Neuron (in vitro differentiated cells): Measurements from ENCODE around the gene MCTP2.

Experiments used
- H2AFZ ChIP-seq: one replicate; pipeline ENCODE4 v1.6.1; 2013; ENCODE audit warnings: low read depth, mild to moderate bottlenecking, inconsistent platforms, low read length, moderate library complexity
- H3K27me3 ChIP-seq: one replicate; pipeline ENCODE4 v1.6.1; 2013; ENCODE audit warnings: low read length; ENCODE audit not compliant: insufficient read depth
- H3K36me3 ChIP-seq: one replicate; pipeline ENCODE4 v1.6.1; 2013; ENCODE audit warnings: low read length; ENCODE audit not compliant: insufficient read depth
- H3K4me1 ChIP-seq: one replicate; pipeline ENCODE4 v1.6.1; 2013; ENCODE audit warnings: low read length; ENCODE audit not compliant: insufficient read depth
- H3K4me3 ChIP-seq: 2 replicates; pipeline ENCODE4 v1.5.1; 2013; ENCODE audit warnings: mild to moderate bottlenecking, low read length, moderate library complexity
- H3K9me3 ChIP-seq: one replicate; pipeline ENCODE4 v1.6.1; 2013; ENCODE audit warnings: low read length

MCTP2 gene

GRCh38 chr15:94416820-94417219, 185.5 kb downstream of the MCTP2 start:
- no peak overlapping the region for H2AFZ ChIP-seq
- H3K36me3 ChIP-seq: no peaks in the 10 kb centered on the region
- H3K27me3 ChIP-seq: no peaks in the 10 kb centered on the region

GRCh38 chr15:94417501-94418293, 186.3 kb downstream of the MCTP2 start:
- H3K4me3 ChIP-seq: no peak overlapping the region
- no peaks in the 10 kb centered on the region for H3K36me3 ChIP-seq
- no peak overlapping the region for H2AFZ ChIP-seq
- H3K4me1 ChIP-seq: peaks cover 10% of the 10 kb centered on the region
- no peaks in the 10 kb centered on the region for H3K9me3 ChIP-seq
- no peaks in the 10 kb centered on the region for H3K27me3 ChIP-seq

More at GRCh38 chr15:94416820-94417219, 185.5 kb downstream of the MCTP2 start:
- H3K4me1 ChIP-seq: peaks cover 13% of the 10 kb centered on the region
- H3K4me3 ChIP-seq: no peak overlapping the region
- H3K9me3 ChIP-seq: no peaks in the 10 kb centered on the region

GRCh38 chr15:94421706-94422105, 190.3 kb downstream of the MCTP2 start:
- no peaks in the 10 kb centered on the region for H3K4me1 ChIP-seq
- H3K4me3 ChIP-seq: no peak overlapping the region
- no peaks in the 10 kb centered on the region for H3K9me3 ChIP-seq
- no peaks in the 10 kb centered on the region for H3K27me3 ChIP-seq
- H2AFZ ChIP-seq: no peak overlapping the region
- H3K36me3 ChIP-seq: no peaks in the 10 kb centered on the region

- Histone ChIP-seq H3K27me3 (no peaks in the 10 kb centered on the region), H3K9me3 (no peaks in the 10 kb centered on the region), H2AFZ (no peak overlapping the region), H3K4me3 (no peak overlapping the region), H3K4me1 (no peaks in the 10 kb centered on the region), H3K36me3 (no peaks in the 10 kb centered on the region)
Observed at GRCh38 chr15:94432279-94432678, 200.9 kb downstream of the MCTP2 start.

- H2AFZ ChIP-seq: no peak overlapping the region
- H3K36me3 ChIP-seq: no peaks in the 10 kb centered on the region
- H3K4me3 ChIP-seq: no peak overlapping the region
- peaks cover 14% of the 10 kb centered on the region for H3K4me1 ChIP-seq
- no peaks in the 10 kb centered on the region for H3K9me3 ChIP-seq
- no peaks in the 10 kb centered on the region for H3K27me3 ChIP-seq
Observed at GRCh38 chr15:94439158-94439557, 207.8 kb downstream of the MCTP2 start.

- H3K4me3 ChIP-seq: no peak overlapping the region
Observed at GRCh38 chr15:94441760-94442159, 210.4 kb downstream of the MCTP2 start.

GRCh38 chr15:94442480-94442879, 211.1 kb downstream of the MCTP2 start:
- no peaks in the 10 kb centered on the region for H3K9me3 ChIP-seq
- no peaks in the 10 kb centered on the region for H3K27me3 ChIP-seq
- H3K4me3 ChIP-seq: no peak overlapping the region
- no peak overlapping the region for H2AFZ ChIP-seq
- H3K36me3 ChIP-seq: no peaks in the 10 kb centered on the region
- peaks cover 26% of the 10 kb centered on the region for H3K4me1 ChIP-seq

More at GRCh38 chr15:94441760-94442159, 210.4 kb downstream of the MCTP2 start:
- Histone ChIP-seq H2AFZ (no peak overlapping the region), H3K9me3 (no peaks in the 10 kb centered on the region), H3K27me3 (no peaks in the 10 kb centered on the region), H3K36me3 (no peaks in the 10 kb centered on the region), H3K4me1 (peaks cover 26% of the 10 kb centered on the region)

GRCh38 chr15:94443186-94443585, 211.8 kb downstream of the MCTP2 start:
- H3K9me3 ChIP-seq: no peaks in the 10 kb centered on the region
- H3K4me1 ChIP-seq: peaks cover 26% of the 10 kb centered on the region
- no peak overlapping the region for H3K4me3 ChIP-seq
- H3K36me3 ChIP-seq: no peaks in the 10 kb centered on the region
- H3K27me3 ChIP-seq: no peaks in the 10 kb centered on the region
- no peak overlapping the region for H2AFZ ChIP-seq

GRCh38 chr15:94445566-94446160, 214.3 kb downstream of the MCTP2 start:
- no peaks in the 10 kb centered on the region for H3K36me3 ChIP-seq
- no peak overlapping the region for H3K4me3 ChIP-seq
- H2AFZ ChIP-seq: no peak overlapping the region

GRCh38 chr15:94446441-94446840, 215.1 kb downstream of the MCTP2 start:
- Histone ChIP-seq H3K9me3 (no peaks in the 10 kb centered on the region), H3K4me3 (no peak overlapping the region), H3K27me3 (no peaks in the 10 kb centered on the region), H3K4me1 (peaks cover 26% of the 10 kb centered on the region), H3K36me3 (no peaks in the 10 kb centered on the region), H2AFZ (no peak overlapping the region)

More at GRCh38 chr15:94445566-94446160, 214.3 kb downstream of the MCTP2 start:
- peaks cover 26% of the 10 kb centered on the region for H3K4me1 ChIP-seq
- H3K9me3 ChIP-seq: no peaks in the 10 kb centered on the region
- H3K27me3 ChIP-seq: no peaks in the 10 kb centered on the region

GRCh38 chr15:94451466-94451865, 220.1 kb downstream of the MCTP2 start:
- Histone ChIP-seq H2AFZ (no peak overlapping the region), H3K4me1 (peaks cover 6% of the 10 kb centered on the region), H3K4me3 (no peak overlapping the region), H3K36me3 (no peaks in the 10 kb centered on the region), H3K27me3 (no peaks in the 10 kb centered on the region), H3K9me3 (no peaks in the 10 kb centered on the region)

GRCh38 chr15:94453227-94453988, 222.0 kb downstream of the MCTP2 start:
- Histone ChIP-seq H3K36me3 (no peaks in the 10 kb centered on the region), H2AFZ (no peak overlapping the region), H3K9me3 (no peaks in the 10 kb centered on the region), H3K27me3 (no peaks in the 10 kb centered on the region), H3K4me1 (peaks cover 8% of the 10 kb centered on the region), H3K4me3 (no peak overlapping the region)

- no peaks in the 10 kb centered on the region for H3K27me3 ChIP-seq
- no peak overlapping the region for H3K4me3 ChIP-seq
Observed at GRCh38 chr15:94455297-94455696, 223.9 kb downstream of the MCTP2 start.

More at GRCh38 chr15:94455297-94455696, 223.9 kb downstream of the MCTP2 start:
- H3K9me3 ChIP-seq: no peaks in the 10 kb centered on the region
- H3K4me1 ChIP-seq: peaks cover 12% of the 10 kb centered on the region
- no peaks in the 10 kb centered on the region for H3K36me3 ChIP-seq
- H2AFZ ChIP-seq: no peak overlapping the region
